GM18867 (cell line): ENCODE measurements around the gene PKN2.
"Not testable (repeated sequence)": the region's sequence is repeated elsewhere in the genome, so short reads cannot be mapped to it uniquely, and the experiment has no call there.

ENCODE experiments used
- ATAC-seq: cut with Tn5 transposase; IDR thresholded peaks from one replicate; pipeline ENCODE4 v1.9.1; 2021; ENCODE audit warnings: mild to moderate bottlenecking, moderate library complexity; ENCODE audit not compliant: unreplicated experiment

Gene PKN2

GRCh38 chr1:88876573-88877365, 192.7 kb downstream of the PKN2 start:
- ATAC-seq = no peak

GRCh38 chr1:88877382-88877825, 193.3 kb downstream of the PKN2 start:
- no peak for ATAC-seq

- no peak for ATAC-seq
Observed at GRCh38 chr1:88877911-88878310, 193.8 kb downstream of the PKN2 start.

- ATAC-seq = no peak
Observed at GRCh38 chr1:88878731-88879130, 194.7 kb downstream of the PKN2 start.

- not testable (repeated sequence) for ATAC-seq
Observed at GRCh38 chr1:88880717-88881116, 196.6 kb downstream of the PKN2 start.

- no peak for ATAC-seq
Observed at GRCh38 chr1:88883156-88883555, 199.1 kb downstream of the PKN2 start.
